Progenitor cell of endocrine pancreas (in vitro differentiated cells): ENCODE measurements around the gene TNP1. TPM values are rescaled to one million over a fixed set of nuclear protein-coding genes. Genes with fewer than 3 reads are reported as not detected.

ENCODE experiments used
- DNase-seq: peaks from one replicate; pipeline ENCODE4 v3.0.0; 2021; ENCODE audit warnings: low spot score; ENCODE audit not compliant: unreplicated experiment
- H3K27ac Mint-ChIP-seq: 2 replicates; pipeline ENCODE4 v1.8.0; 2021; ENCODE audit warnings: mild to moderate bottlenecking, moderate library complexity, mixed read lengths
- H3K27me3 Mint-ChIP-seq: 2 replicates; pipeline ENCODE4 v1.8.0; 2021; ENCODE audit warnings: mixed read lengths
- H3K36me3 Mint-ChIP-seq: 2 replicates; pipeline ENCODE4 v1.8.0; 2022; ENCODE audit warnings: mixed read lengths; ENCODE audit not compliant: insufficient read depth
- H3K4me1 Mint-ChIP-seq: 2 replicates; pipeline ENCODE4 v1.8.0; 2021; ENCODE audit warnings: low read depth, mixed read lengths
- H3K4me3 Mint-ChIP-seq: 2 replicates; pipeline ENCODE4 v1.8.0; 2021; ENCODE audit warnings: low read depth, mild to moderate bottlenecking, moderate library complexity, mixed read lengths
- H3K9me3 Mint-ChIP-seq: 2 replicates; pipeline ENCODE4 v1.8.0; 2021; ENCODE audit warnings: low read depth, mixed read lengths
- long read RNA-seq: library from polyadenylated mRNA; unstranded; transcript quantifications from one replicate; pipeline ENCODE4 v2.0.0, GENCODE V29; 2020
- total RNA-seq: library from RNA; stranded (reverse); gene quantifications from 2 replicates; pipeline ENCODE4 v1.2.1, GENCODE V29; 2021
- TF ChIP-seq, protein P1 (sequence below): fragments of 200-600 bp; sonication (generic); IDR thresholded peaks from one replicate; pipeline ENCODE4 v1.5.0; 2021; ENCODE audit warnings: antibody characterized with exemption, mild to moderate bottlenecking; ENCODE audit not compliant: unreplicated experiment

TNP1 gene, protein sequence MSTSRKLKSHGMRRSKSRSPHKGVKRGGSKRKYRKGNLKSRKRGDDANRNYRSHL
- 1.1 TPM in 1 of 2 replicates, not detected in the other for total RNA-seq
- long read RNA-seq = 0 reads

DNA sequence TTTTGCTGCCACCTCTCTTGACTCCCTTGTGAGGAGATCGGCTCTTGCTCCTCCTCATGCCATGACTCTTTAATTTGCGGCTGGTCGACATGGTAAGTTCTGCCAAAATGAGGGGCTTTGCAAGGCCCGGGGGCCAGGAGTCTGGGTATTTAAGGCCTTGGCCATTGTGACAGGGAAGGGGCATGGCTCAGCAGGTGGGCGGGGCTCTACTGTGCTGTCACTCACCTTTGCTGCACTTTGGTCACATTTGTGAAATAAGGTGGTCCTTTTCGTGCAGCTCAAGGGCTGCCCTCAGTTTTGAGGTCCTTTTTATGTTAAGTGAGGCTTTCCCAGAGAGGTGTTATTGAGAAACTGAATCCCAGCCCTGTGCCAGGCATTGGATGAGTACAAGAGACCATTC, at the start of gene TNP1:
Gene TNP1 (minus strand): TSS at position 121 of the 400 bp plus-strand sequence. CDS start 30 bp downstream, at position 91.
- TF ChIP-seq, protein P1, sequence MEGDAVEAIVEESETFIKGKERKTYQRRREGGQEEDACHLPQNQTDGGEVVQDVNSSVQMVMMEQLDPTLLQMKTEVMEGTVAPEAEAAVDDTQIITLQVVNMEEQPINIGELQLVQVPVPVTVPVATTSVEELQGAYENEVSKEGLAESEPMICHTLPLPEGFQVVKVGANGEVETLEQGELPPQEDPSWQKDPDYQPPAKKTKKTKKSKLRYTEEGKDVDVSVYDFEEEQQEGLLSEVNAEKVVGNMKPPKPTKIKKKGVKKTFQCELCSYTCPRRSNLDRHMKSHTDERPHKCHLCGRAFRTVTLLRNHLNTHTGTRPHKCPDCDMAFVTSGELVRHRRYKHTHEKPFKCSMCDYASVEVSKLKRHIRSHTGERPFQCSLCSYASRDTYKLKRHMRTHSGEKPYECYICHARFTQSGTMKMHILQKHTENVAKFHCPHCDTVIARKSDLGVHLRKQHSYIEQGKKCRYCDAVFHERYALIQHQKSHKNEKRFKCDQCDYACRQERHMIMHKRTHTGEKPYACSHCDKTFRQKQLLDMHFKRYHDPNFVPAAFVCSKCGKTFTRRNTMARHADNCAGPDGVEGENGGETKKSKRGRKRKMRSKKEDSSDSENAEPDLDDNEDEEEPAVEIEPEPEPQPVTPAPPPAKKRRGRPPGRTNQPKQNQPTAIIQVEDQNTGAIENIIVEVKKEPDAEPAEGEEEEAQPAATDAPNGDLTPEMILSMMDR = no peak
- Mint-ChIP-seq H3K9me3 (no peaks in the 10 kb centered on the region), H3K4me3 (no peak within 1 kb of the TSS), H3K27me3 (peaks cover 6% of the 10 kb centered on the region), H3K4me1 (peaks cover 18% of the 10 kb centered on the region), H3K27ac (no peak within 1 kb of the TSS), H3K36me3 (no peaks in the 10 kb centered on the region)
- DNase-seq = no peak

DNA sequence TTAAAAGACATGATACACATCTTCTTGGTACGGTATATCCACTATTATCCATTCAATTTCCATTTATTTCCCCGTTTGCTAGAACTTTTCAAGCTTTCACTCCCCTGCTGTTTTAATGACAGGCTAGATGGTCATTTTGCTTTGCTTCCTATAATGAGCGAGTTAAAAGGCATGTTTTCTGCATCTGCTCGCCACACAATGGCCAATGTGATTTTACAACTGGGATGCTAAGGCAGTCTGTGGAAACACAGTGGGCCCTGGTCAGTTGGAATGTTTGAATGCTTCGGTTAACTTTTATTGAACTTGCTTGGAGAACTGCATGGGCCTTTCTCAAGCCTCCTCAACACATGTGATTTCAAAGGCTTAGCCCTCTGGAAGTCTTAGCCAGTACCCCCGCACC, 48.4 kb upstream of the TNP1 start:
- peaks cover 4% of the 10 kb centered on the region for H3K36me3 Mint-ChIP-seq
- H3K4me1 Mint-ChIP-seq = no peaks in the 10 kb centered on the region
- H3K4me3 Mint-ChIP-seq = no peak overlapping the region
- no peak overlapping the region for H3K27ac Mint-ChIP-seq
- peaks cover 12% of the 10 kb centered on the region for H3K9me3 Mint-ChIP-seq
- no peak for DNase-seq
- TF ChIP-seq, protein P1 = no peak
- H3K27me3 Mint-ChIP-seq = peaks cover 4% of the 10 kb centered on the region

DNA sequence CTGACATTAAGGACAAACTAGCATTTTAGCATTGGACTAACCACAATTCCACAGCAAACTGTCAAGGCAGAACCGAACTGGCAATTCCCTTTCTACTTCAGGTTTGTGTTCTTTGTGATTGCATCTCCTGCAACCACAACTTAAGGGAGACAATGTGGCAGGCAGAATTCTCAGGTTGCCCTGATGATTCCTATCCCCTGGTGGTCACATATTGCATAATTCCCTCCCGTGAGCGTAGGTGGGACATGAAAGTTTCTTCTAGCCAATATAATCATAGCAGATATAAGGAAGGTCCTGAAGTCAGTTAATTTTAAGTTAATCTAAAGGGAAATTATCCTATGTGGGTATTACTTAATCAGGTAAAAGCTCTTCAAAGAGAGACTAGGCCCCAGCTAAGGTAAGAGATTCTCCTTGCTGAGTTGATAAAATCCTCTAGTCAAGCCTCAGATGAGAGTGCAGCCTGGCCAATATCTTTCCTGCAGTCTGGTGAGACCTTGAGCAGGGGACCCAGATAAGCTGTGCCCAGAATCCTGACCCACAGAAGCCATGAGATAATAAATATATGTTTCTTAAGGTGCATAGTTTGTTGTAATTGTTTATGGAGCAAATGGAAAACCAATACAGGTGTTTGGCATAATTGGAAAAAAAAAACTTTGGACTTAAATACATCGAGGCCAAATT, 45.9 kb upstream of the TNP1 start:
- no peaks in the 10 kb centered on the region for H3K27me3 Mint-ChIP-seq
- no peak overlapping the region for H3K27ac Mint-ChIP-seq
- TF ChIP-seq, protein P1 = peak; percentile 35
- peaks cover 1% of the 10 kb centered on the region for H3K4me1 Mint-ChIP-seq
- H3K36me3 Mint-ChIP-seq = peaks cover 10% of the 10 kb centered on the region
- DNase-seq = no peak
- H3K4me3 Mint-ChIP-seq = no peak overlapping the region
- H3K9me3 Mint-ChIP-seq = peaks cover 22% of the 10 kb centered on the region

DNA sequence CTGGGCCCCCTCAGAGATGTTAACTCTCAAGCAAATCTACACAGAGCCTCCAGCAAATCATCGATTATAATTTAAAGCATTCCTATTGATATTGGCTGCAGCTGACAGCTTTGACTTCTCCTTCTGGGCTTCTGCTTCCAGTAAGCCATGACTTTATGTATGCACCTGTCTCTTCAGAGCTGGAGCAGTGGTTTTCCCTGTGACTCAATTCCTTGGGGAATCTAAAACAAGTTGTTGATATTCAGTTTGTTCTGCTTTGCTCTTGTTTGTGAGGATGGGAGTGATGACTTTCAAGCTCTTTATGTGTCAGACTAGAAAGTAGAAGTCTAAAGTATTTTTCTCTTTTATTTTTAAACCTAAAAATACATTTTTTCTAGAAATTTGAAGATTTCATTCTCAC, 45.1 kb upstream of the TNP1 start:
- Mint-ChIP-seq H3K4me3 (no peak overlapping the region), H3K27ac (no peak overlapping the region), H3K4me1 (peaks cover 9% of the 10 kb centered on the region), H3K36me3 (peaks cover 10% of the 10 kb centered on the region), H3K9me3 (peaks cover 26% of the 10 kb centered on the region), H3K27me3 (no peaks in the 10 kb centered on the region)
- TF ChIP-seq, protein P1 = no peak
- DNase-seq = no peak

DNA sequence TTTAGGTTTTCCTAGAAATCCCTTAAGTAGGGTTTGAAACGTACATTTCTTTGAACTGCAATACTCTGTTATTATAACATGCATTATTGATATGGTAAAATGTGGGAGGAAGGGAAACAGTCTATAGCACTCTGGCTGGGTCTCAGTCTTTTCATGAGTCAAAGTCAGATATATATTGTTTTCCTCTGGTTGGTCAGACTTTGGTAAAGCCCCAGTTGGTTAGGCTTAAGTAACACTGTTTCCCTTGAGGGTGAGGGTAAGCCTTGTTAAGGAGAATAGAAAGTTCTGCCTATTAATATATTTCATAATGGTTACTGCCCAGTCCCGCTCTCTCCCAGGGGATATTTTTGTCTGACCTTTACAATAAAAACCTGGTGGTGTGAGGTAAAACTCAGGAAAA, 44.7 kb upstream of the TNP1 start:
- H3K27ac Mint-ChIP-seq = no peak overlapping the region
- TF ChIP-seq, protein P1 = no peak
- no peak for DNase-seq
- peaks cover 10% of the 10 kb centered on the region for H3K36me3 Mint-ChIP-seq
- H3K27me3 Mint-ChIP-seq = no peaks in the 10 kb centered on the region
- peaks cover 11% of the 10 kb centered on the region for H3K4me1 Mint-ChIP-seq
- no peak overlapping the region for H3K4me3 Mint-ChIP-seq
- peaks cover 26% of the 10 kb centered on the region for H3K9me3 Mint-ChIP-seq
